Activated CD4-positive, alpha-beta memory T cell treated with anti-CD3 and anti-CD28 coated beads for 36 hours (primary cell): Measurements from ENCODE around the gene C11orf21. TPM values are rescaled to one million over a fixed set of nuclear protein-coding genes. Genes with fewer than 3 reads are reported as not detected.
"Not testable (repeated sequence)": the region's sequence is repeated elsewhere in the genome, so short reads cannot be mapped to it uniquely, and the experiment has no call there.

Experiments used
- CTCF ChIA-PET: fragments of 350-600 bp; sonication (Branson Sonifier 250); formaldehyde crosslinking; loops from one replicate; lab custom pipeline; 2021; ENCODE audit warnings: antibody characterized with exemption, inconsistent platforms; lab: Charles Lee
- POLR2A ChIA-PET: fragments of 350-600 bp; sonication (Branson Sonifier 250); formaldehyde crosslinking; loops from one replicate; lab custom pipeline; 2021; ENCODE audit warnings: antibody characterized with exemption; lab: Charles Lee
- DNase-seq: peaks from one replicate; pipeline ENCODE4 v3.0.0-alpha.2; 2020
- H3K27ac Mint-ChIP-seq: one replicate; pipeline ENCODE4 v1.8.0; 2021; ENCODE audit warnings: mixed read lengths
- H3K27me3 Mint-ChIP-seq: one replicate; pipeline ENCODE4 v1.8.0; 2021; ENCODE audit warnings: mixed read lengths
- H3K36me3 Mint-ChIP-seq: one replicate; pipeline ENCODE4 v1.8.0; 2021; ENCODE audit warnings: mixed read lengths
- H3K4me1 Mint-ChIP-seq: one replicate; pipeline ENCODE4 v1.8.0; 2021; ENCODE audit warnings: low read depth, mixed read lengths
- H3K4me3 Mint-ChIP-seq: one replicate; pipeline ENCODE4 v1.8.0; 2021; ENCODE audit warnings: mild to moderate bottlenecking, mixed read lengths
- H3K9me3 Mint-ChIP-seq: one replicate; pipeline ENCODE4 v1.8.0; 2021; ENCODE audit warnings: mixed read lengths
- intact Hi-C: fragments of 100-400 bp; cut with micrococcal nuclease; formaldehyde crosslinking; loops from one replicate; pipeline ENCODE4 v1.15.1; 2023
- total RNA-seq, 2 experiments: library from RNA; stranded (reverse); gene quantifications; one replicate each; pipeline ENCODE4 v1.2.3, GENCODE V29; 2021

The C11orf21 gene
- total RNA-seq, 2 experiments from 2014 or later, result 8.2 to 8.8 TPM

DNA sequence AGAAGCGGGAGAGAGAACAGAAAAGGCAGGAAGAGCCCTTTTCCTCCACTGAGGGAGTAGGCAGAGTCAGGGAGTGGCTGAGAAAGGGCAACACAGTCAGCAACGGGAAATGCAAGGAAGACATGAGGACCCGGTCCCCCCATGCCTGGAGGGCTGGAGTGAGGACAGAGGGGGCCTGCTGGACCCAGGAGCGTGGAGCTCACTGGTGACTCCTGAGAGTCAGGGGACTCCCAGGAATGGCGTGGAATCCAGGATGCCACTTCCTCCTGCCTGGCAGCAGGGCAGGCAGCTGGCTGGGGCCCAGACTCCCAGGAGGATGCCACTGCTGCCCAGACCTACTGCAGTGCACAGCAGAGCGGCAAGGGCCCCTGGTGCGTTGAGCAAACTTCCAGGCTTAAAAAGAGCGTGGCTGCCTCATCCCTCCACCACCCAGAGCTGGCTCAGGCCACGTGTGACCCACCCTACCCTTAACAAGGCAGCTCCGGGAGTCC is 11.3 kb downstream of the C11orf21 start:
- ChIA-PET CTCF (interaction anchor here (1.0 to 1.1 kb wide), 2 partner anchors 14 to 131 kb away, joined by 3 to 4 read pairs; no protein-coding TSS in a partner anchor), POLR2A (no interaction called here)
- DNase-seq, result peak; percentile 1
- Mint-ChIP-seq H3K27ac (no peak overlapping the region), H3K4me1 (peaks cover 2% of the 10 kb centered on the region), H3K36me3 (no peaks in the 10 kb centered on the region), H3K4me3 (no peak overlapping the region), H3K27me3 (peaks cover 2% of the 10 kb centered on the region), H3K9me3 (no peaks in the 10 kb centered on the region)
- intact Hi-C loops, result no loop called here

DNA sequence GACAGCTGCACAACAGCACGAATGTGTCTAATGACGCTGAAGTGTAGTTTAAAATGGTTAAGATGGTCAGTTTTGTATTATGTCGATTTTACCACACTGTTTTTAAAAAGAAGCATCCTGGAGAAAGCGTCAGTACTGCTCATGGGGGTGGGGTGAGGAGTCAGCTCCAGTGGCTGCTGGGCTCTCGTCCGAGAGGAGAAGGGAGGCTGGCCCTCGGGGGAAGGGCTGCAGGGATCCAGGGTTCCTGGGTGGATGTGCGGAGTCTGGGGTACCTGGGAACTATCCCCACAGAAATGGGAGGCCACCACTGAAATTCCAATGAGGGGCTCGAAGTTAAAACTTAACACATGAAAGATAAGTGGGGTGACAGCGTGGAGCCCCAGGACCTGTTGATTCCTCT is 11.9 kb downstream of the C11orf21 start:
- Mint-ChIP-seq H3K4me1 (peaks cover 2% of the 10 kb centered on the region), H3K4me3 (no peak overlapping the region), H3K36me3 (no peaks in the 10 kb centered on the region), H3K27me3 (peaks cover 2% of the 10 kb centered on the region), H3K9me3 (no peaks in the 10 kb centered on the region), H3K27ac (no peak overlapping the region)
- intact Hi-C loops, result no loop called here
- no peak for DNase-seq
- CTCF ChIA-PET, result interaction anchor here (1.1 kb wide), 1 partner anchor 131 kb away, joined by 3 read pairs; no protein-coding TSS in a partner anchor
- POLR2A ChIA-PET, result no interaction called here

GRCh38 chr11:2289350-2289749 is 12.4 kb downstream of the C11orf21 start:
- intact Hi-C loops, result no loop called here
- H3K4me1 Mint-ChIP-seq, result peaks cover 2% of the 10 kb centered on the region
- ChIA-PET POLR2A (no interaction called here), CTCF (no interaction called here)
- no peak overlapping the region for H3K27ac Mint-ChIP-seq
- no peak overlapping the region for H3K4me3 Mint-ChIP-seq
- peak; percentile 1 for DNase-seq
- H3K36me3 Mint-ChIP-seq, result no peaks in the 10 kb centered on the region
- no peaks in the 10 kb centered on the region for H3K9me3 Mint-ChIP-seq
- H3K27me3 Mint-ChIP-seq, result peaks cover 2% of the 10 kb centered on the region

- DNase-seq, result peak; percentile 7
- H3K27me3 Mint-ChIP-seq, result no peaks in the 10 kb centered on the region
- no peak overlapping the region for H3K4me3 Mint-ChIP-seq
- peaks cover 11% of the 10 kb centered on the region for H3K9me3 Mint-ChIP-seq
- POLR2A ChIA-PET, result no interaction called here
- no peak overlapping the region for H3K27ac Mint-ChIP-seq
- intact Hi-C loops, result no loop called here
- no peaks in the 10 kb centered on the region for H3K4me1 Mint-ChIP-seq
- H3K36me3 Mint-ChIP-seq, result no peaks in the 10 kb centered on the region
- CTCF ChIA-PET, result no interaction called here
Measured at GRCh38 chr11:2287091-2287490, 14.6 kb downstream of the C11orf21 start.

DNA sequence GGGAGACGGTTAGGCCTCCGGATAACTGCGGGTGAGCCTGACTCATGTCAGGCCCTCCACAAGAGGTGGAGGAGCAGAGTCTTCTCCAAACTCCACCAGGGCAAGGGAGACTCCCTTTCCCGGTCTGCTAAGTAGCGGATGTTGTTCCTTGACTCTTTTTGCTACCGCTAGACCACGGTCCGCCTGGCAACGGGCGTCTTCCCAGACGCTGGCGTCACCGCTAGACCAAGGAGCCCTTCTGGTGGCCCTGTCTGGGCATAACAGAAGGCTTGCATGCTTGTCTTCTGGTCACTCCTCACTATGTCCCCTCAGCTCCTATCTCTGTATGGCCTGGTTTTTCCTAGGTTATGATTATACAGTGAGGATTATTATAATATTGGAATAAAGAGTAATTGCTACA is 15.4 kb downstream of the C11orf21 start:
- peaks cover 17% of the 10 kb centered on the region for H3K9me3 Mint-ChIP-seq
- H3K4me1 Mint-ChIP-seq, H3K4me3 Mint-ChIP-seq, CTCF ChIA-PET, H3K27me3 Mint-ChIP-seq, H3K27ac Mint-ChIP-seq, POLR2A ChIA-PET, intact Hi-C loops, H3K36me3 Mint-ChIP-seq: not testable (repeated sequence)
- DNase-seq, result peak; percentile 3

GRCh38 chr11:2280208-2280607 is 21.5 kb downstream of the C11orf21 start:
- Mint-ChIP-seq H3K4me3 (no peak overlapping the region), H3K4me1 (no peaks in the 10 kb centered on the region), H3K27me3 (peaks cover 9% of the 10 kb centered on the region), H3K27ac (no peak overlapping the region), H3K9me3 (peaks cover 26% of the 10 kb centered on the region), H3K36me3 (peaks cover 6% of the 10 kb centered on the region)
- ChIA-PET POLR2A (no interaction called here), CTCF (interaction anchor here (1.0 kb wide), 1 partner anchor 25 kb away, joined by 4 read pairs; no protein-coding TSS in a partner anchor)
- DNase-seq, result no peak
- intact Hi-C loops, result no loop called here

- Mint-ChIP-seq H3K36me3 (peaks cover 6% of the 10 kb centered on the region), H3K9me3 (peaks cover 22% of the 10 kb centered on the region), H3K4me1 (no peaks in the 10 kb centered on the region), H3K27ac (no peak overlapping the region), H3K4me3 (no peak overlapping the region), H3K27me3 (peaks cover 21% of the 10 kb centered on the region)
- DNase-seq, result no peak
- ChIA-PET POLR2A (no interaction called here), CTCF (interaction anchor here (0.9 to 2.0 kb wide), 3 partner anchors 21 to 127 kb away, joined by 3 to 4 read pairs (median 3); no protein-coding TSS in a partner anchor)
- intact Hi-C loops, result no loop called here
Measured at GRCh38 chr11:2277933-2278523, 23.7 kb downstream of the C11orf21 start.

DNA sequence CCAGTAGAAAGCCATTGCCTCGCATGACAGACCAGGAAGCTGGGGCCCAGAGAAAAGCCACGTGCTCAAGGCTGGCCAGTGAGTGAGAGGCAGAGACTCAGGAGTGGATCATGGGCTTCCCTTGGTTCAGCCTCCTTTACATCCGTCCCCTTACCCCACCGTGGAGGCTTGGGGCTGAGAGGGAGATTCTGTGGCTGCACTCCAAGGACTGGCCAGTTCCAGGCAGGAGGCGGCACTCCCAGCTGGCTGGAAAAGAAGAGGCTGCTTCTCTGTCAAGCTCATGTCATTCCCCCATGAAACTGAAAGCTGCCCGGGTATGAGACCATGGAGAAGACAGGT is 24.7 kb downstream of the C11orf21 start:
- CTCF ChIA-PET, result interaction anchor here (1.0 to 2.0 kb wide), 2 partner anchors 28 to 126 kb away, joined by 3 to 4 read pairs; no protein-coding TSS in a partner anchor
- POLR2A ChIA-PET, result no interaction called here
- no peaks in the 10 kb centered on the region for H3K4me1 Mint-ChIP-seq
- peaks cover 6% of the 10 kb centered on the region for H3K36me3 Mint-ChIP-seq
- H3K9me3 Mint-ChIP-seq, result peaks cover 15% of the 10 kb centered on the region
- no peak for DNase-seq
- intact Hi-C loops, result no loop called here
- no peak overlapping the region for H3K4me3 Mint-ChIP-seq
- H3K27me3 Mint-ChIP-seq, result peaks cover 30% of the 10 kb centered on the region
- H3K27ac Mint-ChIP-seq, result no peak overlapping the region

- Mint-ChIP-seq H3K4me1 (no peaks in the 10 kb centered on the region), H3K9me3 (peaks cover 11% of the 10 kb centered on the region), H3K27ac (no peak overlapping the region), H3K36me3 (peaks cover 6% of the 10 kb centered on the region), H3K27me3 (peaks cover 35% of the 10 kb centered on the region), H3K4me3 (no peak overlapping the region)
- ChIA-PET CTCF (interaction anchor here (1.0 to 2.0 kb wide), 2 partner anchors 28 to 29 kb away, joined by 3 to 4 read pairs; no protein-coding TSS in a partner anchor), POLR2A (no interaction called here)
- intact Hi-C loops, result no loop called here
- DNase-seq, result no peak
Measured at GRCh38 chr11:2276280-2277007, 25.3 kb downstream of the C11orf21 start.

GRCh38 chr11:2275334-2276279 is 26.1 kb downstream of the C11orf21 start:
- no peak for DNase-seq
- ChIA-PET POLR2A (no interaction called here), CTCF (interaction anchor here (1.0 kb wide), 1 partner anchor 30 kb away, joined by 3 read pairs; no protein-coding TSS in a partner anchor)
- intact Hi-C loops, result no loop called here
- Mint-ChIP-seq H3K27ac (no peak overlapping the region), H3K36me3 (peaks cover 6% of the 10 kb centered on the region), H3K27me3 (peaks cover 37% of the 10 kb centered on the region), H3K4me3 (no peak overlapping the region), H3K9me3 (peaks cover 9% of the 10 kb centered on the region), H3K4me1 (peaks cover under 1% of the 10 kb centered on the region)

GRCh38 chr11:2273771-2274170 is 27.9 kb downstream of the C11orf21 start:
- DNase-seq, result no peak
- ChIA-PET CTCF (no interaction called here), POLR2A (no interaction called here)
- intact Hi-C loops, result no loop called here
- no peak overlapping the region for H3K27ac Mint-ChIP-seq
- no peak overlapping the region for H3K4me3 Mint-ChIP-seq
- peaks cover 39% of the 10 kb centered on the region for H3K27me3 Mint-ChIP-seq
- H3K4me1 Mint-ChIP-seq, result peaks cover 3% of the 10 kb centered on the region
- H3K36me3 Mint-ChIP-seq, result no peaks in the 10 kb centered on the region
- no peaks in the 10 kb centered on the region for H3K9me3 Mint-ChIP-seq

DNA sequence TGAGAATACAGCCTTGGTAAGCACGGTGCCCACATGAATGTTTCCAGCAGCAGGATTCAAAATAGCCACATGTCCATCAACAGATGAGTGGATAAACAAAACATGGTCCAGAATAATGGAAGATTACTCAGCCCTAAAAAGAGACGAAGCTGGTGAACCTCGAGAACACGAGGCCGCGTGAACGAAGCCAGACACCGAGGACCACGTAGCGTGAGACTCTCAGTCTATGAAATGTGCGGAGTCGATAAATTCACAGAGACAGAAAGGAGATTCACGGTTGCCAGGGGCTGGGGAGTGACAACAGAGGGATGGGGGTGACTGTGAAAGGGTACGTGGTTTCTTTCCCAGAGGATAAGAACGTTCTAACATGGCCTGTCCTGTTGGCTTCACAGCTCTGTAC is 28.4 kb downstream of the C11orf21 start:
- H3K9me3 Mint-ChIP-seq, result no peaks in the 10 kb centered on the region
- intact Hi-C loops, result no loop called here
- DNase-seq, result no peak
- no peaks in the 10 kb centered on the region for H3K36me3 Mint-ChIP-seq
- peaks cover 7% of the 10 kb centered on the region for H3K4me1 Mint-ChIP-seq
- H3K27ac Mint-ChIP-seq, result no peak overlapping the region
- ChIA-PET POLR2A (no interaction called here), CTCF (no interaction called here)
- peaks cover 43% of the 10 kb centered on the region for H3K27me3 Mint-ChIP-seq
- no peak overlapping the region for H3K4me3 Mint-ChIP-seq
